Kidney (tissue), 14 donors: Measurements from ENCODE around the gene ACO1. TPM values are rescaled to one million over a fixed set of nuclear protein-coding genes. Genes with fewer than 3 reads are reported as not detected.

Source experiments
- DNase-seq, 5 donors: peaks; one replicate each; pipeline ENCODE4 v3.0.0-alpha.2; 2013 to 2020
- FAIRE-seq: peaks from 2 replicates; lab custom pipeline; 2012; peaks lifted over from hg19 to GRCh38; lab: Jason Lieb, UNC
- H3K27ac ChIP-seq, 2 donors: one replicate each; pipeline ENCODE4 v1.7.0; 2013; ENCODE audit warnings: low read depth in 2 of 2, low read length in 2 of 2, inconsistent platforms in 1 of 2
- H3K27me3 ChIP-seq: one replicate; pipeline ENCODE4 v1.7.1; 2013; ENCODE audit warnings: low read length, inconsistent platforms; ENCODE audit not compliant: control insufficient read depth, insufficient read depth
- H3K36me3 ChIP-seq, 3 donors: one replicate each; pipeline versions ENCODE4 v1.7.0 to v1.7.1; 2013; ENCODE audit warnings: low read length in 3 of 3, control low read depth in 1 of 3, inconsistent platforms in 1 of 3; ENCODE audit not compliant: insufficient read depth in 3 of 3, control insufficient read depth in 2 of 3
- H3K4me1 ChIP-seq, 3 donors: one replicate each; pipeline versions ENCODE4 v1.7.0 to v1.7.1; 2013; ENCODE audit warnings: low read length in 3 of 3, inconsistent platforms in 1 of 3, low read depth in 1 of 3; ENCODE audit not compliant: control insufficient read depth in 2 of 3, insufficient read depth in 2 of 3
- H3K4me3 ChIP-seq, 3 donors: one replicate each; pipeline versions ENCODE4 v1.7.0 to v1.8.1; 2013; ENCODE audit warnings: low read length in 3 of 3, control low read depth in 1 of 3, inconsistent platforms in 1 of 3
- H3K9ac ChIP-seq, 3 donors: one replicate each; pipeline versions ENCODE4 v1.7.0 to v1.7.1; 2013; ENCODE audit warnings: low read length in 3 of 3, control low read depth in 1 of 3, inconsistent platforms in 1 of 3
- H3K9me3 ChIP-seq, 3 donors: one replicate each; pipeline versions ENCODE4 v1.7.0 to v1.7.1; 2013; ENCODE audit warnings: low read length in 3 of 3, control low read depth in 1 of 3, inconsistent platforms in 1 of 3; ENCODE audit not compliant: control insufficient read depth in 2 of 3, insufficient read depth in 1 of 3
- CTCF ChIP-seq: IDR thresholded peaks from 3 replicates; pipeline ENCODE4 v1.5.1; 2012; ENCODE audit warnings: mild to moderate bottlenecking, moderate library complexity, borderline replicate concordance; ENCODE audit not compliant: insufficient read depth; ENCODE audit errors: extremely low read depth
- intact Hi-C: fragments of 100-400 bp; cut with DNase I; formaldehyde crosslinking; loops from one replicate; pipeline ENCODE4 v1.11.1; 2022
- polyA plus RNA-seq: library from polyadenylated mRNA; stranded (reverse); fragments of 350-450 nt; fragmentation: Illumina TruSeq; extraction: RNeasy Lipid Tissue Mini Kit (QIAGEN cat#74804); gene quantifications from one replicate; pipeline ENCODE4 v1.2.3, GENCODE V29; 2014; ENCODE audit warnings: low read depth, low replicate concordance; ENCODE audit not compliant: insufficient read depth
- total RNA-seq: library from RNA; stranded (reverse); fragmentation: NEBNext Ultra II Directional; extraction: Animal tissue kit (Norgen Biotek cat#: 25700); gene quantifications from one replicate; pipeline ENCODE4 v1.2.1, GENCODE V29; 2021
- donor health status: control.
- donor health status: control.
- donor health status: control.
- donor health status: control.
- donor health status: control.
- donor health status: DM: yes; HTN: yes; CAD: no.
- donor health status: Normal renal cell carcinoma (clear cell type).

ACO1 gene
- total and polyA plus RNA-seq, 2 donors from 2014 or later: 36.8 to 70.5 TPM

GRCh38 chr9:32394381-32395049, 10.1 kb downstream of the ACO1 start:
- Histone ChIP-seq H3K36me3 (no peaks in the 10 kb centered on the region), H3K9me3 (no peaks in the 10 kb centered on the region), H3K9ac (no peak overlapping the region), H3K4me1 (peaks cover 0 to 17% (median 15%) of the 10 kb centered on the region in 3 donors), H3K4me3 (no peak overlapping the region), H3K27ac (peak overlapping the region in 1 of 2 donors; percentile 28), H3K27me3 (no peaks in the 10 kb centered on the region)
- intact Hi-C loops: no loop called here
- no peak for TF ChIP-seq CTCF
- DNase-seq (no peak), FAIRE-seq (no peak)

GRCh38 chr9:32395510-32396216, 11.2 kb downstream of the ACO1 start:
- no peaks in the 10 kb centered on the region for H3K36me3 ChIP-seq
- no peaks in the 10 kb centered on the region for H3K9me3 ChIP-seq
- H3K27me3 ChIP-seq: no peaks in the 10 kb centered on the region
- TF ChIP-seq CTCF: no peak
- peaks cover 0 to 17% (median 15%) of the 10 kb centered on the region in 3 donors for H3K4me1 ChIP-seq
- H3K4me3 ChIP-seq: no peak overlapping the region
- FAIRE-seq (no peak), DNase-seq (peak in 1 of 5 donors; percentile 81)
- peak overlapping the region; percentile 77 to 87 for H3K27ac ChIP-seq
- intact Hi-C loops: no loop called here
- no peak overlapping the region for H3K9ac ChIP-seq

- Histone ChIP-seq H3K36me3 (no peaks in the 10 kb centered on the region), H3K4me1 (peaks cover 0 to 25% (median 17%) of the 10 kb centered on the region in 3 donors), H3K9ac (no peak overlapping the region), H3K9me3 (no peaks in the 10 kb centered on the region), H3K27ac (no peak overlapping the region), H3K27me3 (no peaks in the 10 kb centered on the region), H3K4me3 (no peak overlapping the region)
- intact Hi-C loops: no loop called here
- FAIRE-seq (no peak), DNase-seq (no peak)
- TF ChIP-seq CTCF: no peak
Observed at GRCh38 chr9:32398207-32398606, 13.8 kb downstream of the ACO1 start.
